Measurements from ENCODE around the gene STK11. TPM values are rescaled to one million over a fixed set of nuclear protein-coding genes. Genes with fewer than 3 reads are reported as not detected.

The STK11 gene
- total and polyA plus RNA-seq, 2 experiments from 2014 or later = 19.4 to 96.5 TPM

DNA sequence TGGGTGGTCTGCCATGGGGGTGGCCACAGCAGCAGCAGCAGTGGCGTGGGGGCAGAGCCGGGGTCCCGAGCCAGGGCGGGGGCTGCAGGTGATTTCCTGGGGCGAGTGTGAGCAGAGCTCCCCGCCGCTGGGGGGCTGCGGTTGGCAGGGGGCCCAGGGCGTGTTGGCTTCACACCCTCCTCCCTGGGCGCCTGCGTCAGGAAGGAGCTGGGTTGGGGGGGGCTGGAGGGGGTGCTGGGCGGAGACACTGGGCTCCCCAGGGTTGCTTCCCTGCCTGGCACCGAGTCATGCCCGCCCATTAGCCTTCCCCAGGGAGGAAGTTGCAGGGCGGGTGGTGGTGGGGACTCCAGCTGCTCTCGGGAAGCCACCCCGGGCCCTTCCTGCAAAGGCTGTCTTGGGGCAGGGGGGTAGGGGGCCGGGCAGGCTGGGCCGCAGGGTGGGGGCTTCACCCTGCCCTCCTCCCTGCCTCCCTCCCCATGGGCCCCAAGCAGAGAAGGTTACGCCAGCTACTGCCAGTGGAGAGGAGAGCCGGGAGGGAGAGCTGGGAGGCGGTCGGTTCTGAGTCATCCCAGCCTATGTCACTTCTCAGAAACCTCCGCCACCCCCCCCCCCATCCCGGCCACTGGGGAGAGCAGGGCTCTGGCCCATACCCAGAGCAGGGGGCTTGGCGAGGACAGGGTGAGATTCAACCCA is 47.4 kb downstream of the STK11 start (continued):
- no peak for TF ChIP-seq ZNF331 (CRISPR knock-in tag; IDR thresholded peaks at IDR 0.05; ENCODE audit: low read depth)

DNA sequence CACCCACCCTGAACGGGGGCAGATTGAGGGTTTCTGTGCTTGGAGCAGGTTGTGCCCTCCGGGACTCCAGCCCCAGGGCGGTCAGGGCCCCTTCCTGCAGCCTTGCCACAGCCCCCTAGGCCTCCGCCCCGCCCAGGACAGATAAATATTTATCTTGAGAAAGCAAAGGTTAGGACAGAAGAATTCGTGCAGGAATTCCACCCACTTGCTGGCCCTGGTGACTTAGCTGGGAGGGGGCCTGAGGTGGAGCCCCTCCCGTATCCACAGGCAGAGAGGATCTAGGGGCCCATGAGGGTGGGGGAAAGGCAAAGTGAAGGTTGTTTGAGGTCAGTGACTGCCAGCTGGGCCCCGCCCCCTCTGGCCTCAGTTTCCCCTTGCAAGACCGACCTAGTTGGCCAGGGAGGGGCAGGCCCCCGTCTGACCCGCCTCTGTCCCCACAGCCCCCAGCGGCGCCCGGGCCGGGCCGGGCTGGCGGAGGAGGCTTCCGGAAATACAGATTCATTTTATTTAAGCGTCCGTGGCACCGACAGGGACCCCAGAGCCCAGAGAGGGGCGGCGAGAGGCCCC is 48.0 kb downstream of the STK11 start:
- peaks cover 45% of the 10 kb centered on the region for H3F3A ChIP-seq (replicated peaks; ENCODE audit: low read depth)
- Mint-ChIP-seq H3K9me3 (no peaks in the 10 kb centered on the region; the same call in 1 of the 3 replicates), H3K27me3 (ENCODE audit: insufficient read depth, low read depth, poor library complexity) (peaks cover 26% of the 10 kb centered on the region), H3K4me1 (peaks cover 30% of the 10 kb centered on the region), H3K36me3 (ENCODE audit: low read depth) (peaks cover 70% of the 10 kb centered on the region), H3K27ac (no peak overlapping the region), H3K4me3 (no peak overlapping the region)
- peaks cover 19% of the 10 kb centered on the region for H3K36me3 ChIP-seq (ENCODE audit: insufficient read depth)
- no peak overlapping the region for H3K4me2 ChIP-seq
- H2AFZ ChIP-seq = no peak overlapping the region
- H3K79me2 ChIP-seq (replicated peaks; ENCODE audit: insufficient read depth) = peaks cover 50% of the 10 kb centered on the region
- H3K4me3 ChIP-seq = no peak overlapping the region
- DNase-seq (ENCODE audit: low spot score) = no peak
- ATAC-seq = no peak
- peak overlapping the region; percentile 55 for H3K27ac ChIP-seq (ENCODE audit: low read depth)
- H4K20me1 ChIP-seq (replicated peaks; ENCODE audit: insufficient read depth) = peaks cover 35% of the 10 kb centered on the region
- H3K4me1 ChIP-seq (ENCODE audit: insufficient read depth) = peaks cover 14% of the 10 kb centered on the region; the same call in 1 of the 2 replicates
- H3K9me2 ChIP-seq (ENCODE audit: insufficient read depth) = no peaks in the 10 kb centered on the region
- H3K27me3 ChIP-seq (ENCODE audit: insufficient read depth) = no peaks in the 10 kb centered on the region
- TF ChIP-seq EZH2phosphoT487 (IDR thresholded peaks at IDR 0.05; ENCODE audit: unreplicated experiment) (no peak), JUNB (IDR thresholded peaks at IDR 0.05; ENCODE audit: unreplicated experiment) (no peak), NANOG (IDR thresholded peaks at IDR 0.05; ENCODE audit: borderline replicate concordance) (no peak), CREB1 (CRISPR knock-in tag; IDR thresholded peaks at IDR 0.05; ENCODE audit: low read depth) (no peak), ZNF331 (CRISPR knock-in tag; IDR thresholded peaks at IDR 0.05; ENCODE audit: low read depth) (no peak), ZNF114 (CRISPR knock-in tag; IDR thresholded peaks at IDR 0.05) (no peak), POLR2AphosphoS5 (IDR thresholded peaks at IDR 0.05; ENCODE audit: low read depth) (no peak), STAT1 (IDR thresholded peaks at IDR 0.05; ENCODE audit: unreplicated experiment) (no peak)
- TF ChIP-seq, protein P1, sequence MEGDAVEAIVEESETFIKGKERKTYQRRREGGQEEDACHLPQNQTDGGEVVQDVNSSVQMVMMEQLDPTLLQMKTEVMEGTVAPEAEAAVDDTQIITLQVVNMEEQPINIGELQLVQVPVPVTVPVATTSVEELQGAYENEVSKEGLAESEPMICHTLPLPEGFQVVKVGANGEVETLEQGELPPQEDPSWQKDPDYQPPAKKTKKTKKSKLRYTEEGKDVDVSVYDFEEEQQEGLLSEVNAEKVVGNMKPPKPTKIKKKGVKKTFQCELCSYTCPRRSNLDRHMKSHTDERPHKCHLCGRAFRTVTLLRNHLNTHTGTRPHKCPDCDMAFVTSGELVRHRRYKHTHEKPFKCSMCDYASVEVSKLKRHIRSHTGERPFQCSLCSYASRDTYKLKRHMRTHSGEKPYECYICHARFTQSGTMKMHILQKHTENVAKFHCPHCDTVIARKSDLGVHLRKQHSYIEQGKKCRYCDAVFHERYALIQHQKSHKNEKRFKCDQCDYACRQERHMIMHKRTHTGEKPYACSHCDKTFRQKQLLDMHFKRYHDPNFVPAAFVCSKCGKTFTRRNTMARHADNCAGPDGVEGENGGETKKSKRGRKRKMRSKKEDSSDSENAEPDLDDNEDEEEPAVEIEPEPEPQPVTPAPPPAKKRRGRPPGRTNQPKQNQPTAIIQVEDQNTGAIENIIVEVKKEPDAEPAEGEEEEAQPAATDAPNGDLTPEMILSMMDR (conservative IDR thresholded peaks at IDR 0.05; ENCODE audit: low read depth in 2 of 2) = no peak
- TF ChIP-seq, protein P2, sequence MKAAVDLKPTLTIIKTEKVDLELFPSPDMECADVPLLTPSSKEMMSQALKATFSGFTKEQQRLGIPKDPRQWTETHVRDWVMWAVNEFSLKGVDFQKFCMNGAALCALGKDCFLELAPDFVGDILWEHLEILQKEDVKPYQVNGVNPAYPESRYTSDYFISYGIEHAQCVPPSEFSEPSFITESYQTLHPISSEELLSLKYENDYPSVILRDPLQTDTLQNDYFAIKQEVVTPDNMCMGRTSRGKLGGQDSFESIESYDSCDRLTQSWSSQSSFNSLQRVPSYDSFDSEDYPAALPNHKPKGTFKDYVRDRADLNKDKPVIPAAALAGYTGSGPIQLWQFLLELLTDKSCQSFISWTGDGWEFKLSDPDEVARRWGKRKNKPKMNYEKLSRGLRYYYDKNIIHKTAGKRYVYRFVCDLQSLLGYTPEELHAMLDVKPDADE (IDR thresholded peaks at IDR 0.05) = no peak
- TF ChIP-seq, protein P3, sequence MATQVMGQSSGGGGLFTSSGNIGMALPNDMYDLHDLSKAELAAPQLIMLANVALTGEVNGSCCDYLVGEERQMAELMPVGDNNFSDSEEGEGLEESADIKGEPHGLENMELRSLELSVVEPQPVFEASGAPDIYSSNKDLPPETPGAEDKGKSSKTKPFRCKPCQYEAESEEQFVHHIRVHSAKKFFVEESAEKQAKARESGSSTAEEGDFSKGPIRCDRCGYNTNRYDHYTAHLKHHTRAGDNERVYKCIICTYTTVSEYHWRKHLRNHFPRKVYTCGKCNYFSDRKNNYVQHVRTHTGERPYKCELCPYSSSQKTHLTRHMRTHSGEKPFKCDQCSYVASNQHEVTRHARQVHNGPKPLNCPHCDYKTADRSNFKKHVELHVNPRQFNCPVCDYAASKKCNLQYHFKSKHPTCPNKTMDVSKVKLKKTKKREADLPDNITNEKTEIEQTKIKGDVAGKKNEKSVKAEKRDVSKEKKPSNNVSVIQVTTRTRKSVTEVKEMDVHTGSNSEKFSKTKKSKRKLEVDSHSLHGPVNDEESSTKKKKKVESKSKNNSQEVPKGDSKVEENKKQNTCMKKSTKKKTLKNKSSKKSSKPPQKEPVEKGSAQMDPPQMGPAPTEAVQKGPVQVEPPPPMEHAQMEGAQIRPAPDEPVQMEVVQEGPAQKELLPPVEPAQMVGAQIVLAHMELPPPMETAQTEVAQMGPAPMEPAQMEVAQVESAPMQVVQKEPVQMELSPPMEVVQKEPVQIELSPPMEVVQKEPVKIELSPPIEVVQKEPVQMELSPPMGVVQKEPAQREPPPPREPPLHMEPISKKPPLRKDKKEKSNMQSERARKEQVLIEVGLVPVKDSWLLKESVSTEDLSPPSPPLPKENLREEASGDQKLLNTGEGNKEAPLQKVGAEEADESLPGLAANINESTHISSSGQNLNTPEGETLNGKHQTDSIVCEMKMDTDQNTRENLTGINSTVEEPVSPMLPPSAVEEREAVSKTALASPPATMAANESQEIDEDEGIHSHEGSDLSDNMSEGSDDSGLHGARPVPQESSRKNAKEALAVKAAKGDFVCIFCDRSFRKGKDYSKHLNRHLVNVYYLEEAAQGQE (IDR thresholded peaks at IDR 0.05; ENCODE audit: unreplicated experiment) = no peak
- TF ChIP-seq, protein P4, sequence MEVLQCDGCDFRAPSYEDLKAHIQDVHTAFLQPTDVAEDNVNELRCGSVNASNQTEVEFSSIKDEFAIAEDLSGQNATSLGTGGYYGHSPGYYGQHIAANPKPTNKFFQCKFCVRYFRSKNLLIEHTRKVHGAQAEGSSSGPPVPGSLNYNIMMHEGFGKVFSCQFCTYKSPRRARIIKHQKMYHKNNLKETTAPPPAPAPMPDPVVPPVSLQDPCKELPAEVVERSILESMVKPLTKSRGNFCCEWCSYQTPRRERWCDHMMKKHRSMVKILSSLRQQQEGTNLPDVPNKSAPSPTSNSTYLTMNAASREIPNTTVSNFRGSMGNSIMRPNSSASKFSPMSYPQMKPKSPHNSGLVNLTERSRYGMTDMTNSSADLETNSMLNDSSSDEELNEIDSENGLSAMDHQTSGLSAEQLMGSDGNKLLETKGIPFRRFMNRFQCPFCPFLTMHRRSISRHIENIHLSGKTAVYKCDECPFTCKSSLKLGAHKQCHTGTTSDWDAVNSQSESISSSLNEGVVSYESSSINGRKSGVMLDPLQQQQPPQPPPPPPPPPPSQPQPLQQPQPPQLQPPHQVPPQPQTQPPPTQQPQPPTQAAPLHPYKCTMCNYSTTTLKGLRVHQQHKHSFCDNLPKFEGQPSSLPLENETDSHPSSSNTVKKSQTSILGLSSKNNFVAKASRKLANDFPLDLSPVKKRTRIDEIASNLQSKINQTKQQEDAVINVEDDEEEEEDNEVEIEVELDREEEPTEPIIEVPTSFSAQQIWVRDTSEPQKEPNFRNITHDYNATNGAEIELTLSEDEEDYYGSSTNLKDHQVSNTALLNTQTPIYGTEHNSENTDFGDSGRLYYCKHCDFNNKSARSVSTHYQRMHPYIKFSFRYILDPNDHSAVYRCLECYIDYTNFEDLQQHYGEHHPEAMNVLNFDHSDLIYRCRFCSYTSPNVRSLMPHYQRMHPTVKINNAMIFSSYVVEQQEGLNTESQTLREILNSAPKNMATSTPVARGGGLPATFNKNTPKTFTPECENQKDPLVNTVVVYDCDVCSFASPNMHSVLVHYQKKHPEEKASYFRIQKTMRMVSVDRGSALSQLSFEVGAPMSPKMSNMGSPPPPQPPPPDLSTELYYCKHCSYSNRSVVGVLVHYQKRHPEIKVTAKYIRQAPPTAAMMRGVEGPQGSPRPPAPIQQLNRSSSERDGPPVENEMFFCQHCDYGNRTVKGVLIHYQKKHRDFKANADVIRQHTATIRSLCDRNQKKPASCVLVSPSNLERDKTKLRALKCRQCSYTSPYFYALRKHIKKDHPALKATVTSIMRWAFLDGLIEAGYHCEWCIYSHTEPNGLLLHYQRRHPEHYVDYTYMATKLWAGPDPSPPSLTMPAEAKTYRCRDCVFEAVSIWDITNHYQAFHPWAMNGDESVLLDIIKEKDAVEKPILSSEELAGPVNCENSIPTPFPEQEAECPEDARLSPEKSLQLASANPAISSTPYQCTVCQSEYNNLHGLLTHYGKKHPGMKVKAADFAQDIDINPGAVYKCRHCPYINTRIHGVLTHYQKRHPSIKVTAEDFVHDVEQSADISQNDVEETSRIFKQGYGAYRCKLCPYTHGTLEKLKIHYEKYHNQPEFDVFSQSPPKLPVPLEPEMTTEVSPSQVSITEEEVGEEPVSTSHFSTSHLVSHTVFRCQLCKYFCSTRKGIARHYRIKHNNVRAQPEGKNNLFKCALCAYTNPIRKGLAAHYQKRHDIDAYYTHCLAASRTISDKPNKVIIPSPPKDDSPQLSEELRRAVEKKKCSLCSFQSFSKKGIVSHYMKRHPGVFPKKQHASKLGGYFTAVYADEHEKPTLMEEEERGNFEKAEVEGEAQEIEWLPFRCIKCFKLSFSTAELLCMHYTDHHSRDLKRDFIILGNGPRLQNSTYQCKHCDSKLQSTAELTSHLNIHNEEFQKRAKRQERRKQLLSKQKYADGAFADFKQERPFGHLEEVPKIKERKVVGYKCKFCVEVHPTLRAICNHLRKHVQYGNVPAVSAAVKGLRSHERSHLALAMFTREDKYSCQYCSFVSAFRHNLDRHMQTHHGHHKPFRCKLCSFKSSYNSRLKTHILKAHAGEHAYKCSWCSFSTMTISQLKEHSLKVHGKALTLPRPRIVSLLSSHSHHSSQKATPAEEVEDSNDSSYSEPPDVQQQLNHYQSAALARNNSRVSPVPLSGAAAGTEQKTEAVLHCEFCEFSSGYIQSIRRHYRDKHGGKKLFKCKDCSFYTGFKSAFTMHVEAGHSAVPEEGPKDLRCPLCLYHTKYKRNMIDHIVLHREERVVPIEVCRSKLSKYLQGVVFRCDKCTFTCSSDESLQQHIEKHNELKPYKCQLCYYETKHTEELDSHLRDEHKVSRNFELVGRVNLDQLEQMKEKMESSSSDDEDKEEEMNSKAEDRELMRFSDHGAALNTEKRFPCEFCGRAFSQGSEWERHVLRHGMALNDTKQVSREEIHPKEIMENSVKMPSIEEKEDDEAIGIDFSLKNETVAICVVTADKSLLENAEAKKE (CRISPR knock-in tag; IDR thresholded peaks at IDR 0.05) = no peak

Measured in GM23338 (cell line).